Measurements from ENCODE around the gene NUP188. TPM values are rescaled to one million over a fixed set of nuclear protein-coding genes. Genes with fewer than 3 reads are reported as not detected.
A peak's percentile ranks its signal among the peaks of the same experiment; 100 is the strongest.

Gene NUP188
- total RNA-seq, 1 donor from 2014 or later, result 47.6 TPM

- peak; percentile 37 for DNase-seq
Observed at GRCh38 chr9:129007035-129007765, 59.7 kb downstream of the NUP188 start.

- no peak for DNase-seq
Observed at GRCh38 chr9:129007766-129008468, 60.4 kb downstream of the NUP188 start.

GRCh38 chr9:129008469-129008965 is 61.0 kb downstream of the NUP188 start:
- DNase-seq, result no peak

GRCh38 chr9:129008986-129009583 is 61.6 kb downstream of the NUP188 start:
- no peak for DNase-seq

- no peak for DNase-seq
Observed at GRCh38 chr9:129009584-129010141, 62.2 kb downstream of the NUP188 start.

GRCh38 chr9:129010267-129010975 is 62.9 kb downstream of the NUP188 start:
- DNase-seq, result no peak

- DNase-seq, result no peak
Observed at GRCh38 chr9:129011170-129011569, 63.7 kb downstream of the NUP188 start.

GRCh38 chr9:129011761-129012181 is 64.3 kb downstream of the NUP188 start:
- peak; percentile 50 for DNase-seq

GRCh38 chr9:129012343-129012742 is 64.8 kb downstream of the NUP188 start:
- no peak for DNase-seq

GRCh38 chr9:129012893-129013448 is 65.5 kb downstream of the NUP188 start:
- no peak for DNase-seq

GRCh38 chr9:129013674-129014073 is 66.2 kb downstream of the NUP188 start:
- no peak for DNase-seq

GRCh38 chr9:129014124-129014523 is 66.6 kb downstream of the NUP188 start:
- DNase-seq, result no peak

GRCh38 chr9:129014608-129015007 is 67.1 kb downstream of the NUP188 start:
- no peak for DNase-seq

GRCh38 chr9:129021091-129021490 is 73.6 kb downstream of the NUP188 start:
- DNase-seq, result no peak

- DNase-seq, result no peak
Observed at GRCh38 chr9:129022037-129022436, 74.5 kb downstream of the NUP188 start.

- DNase-seq, result peak; percentile 94
Observed at GRCh38 chr9:129023036-129023907, 75.8 kb downstream of the NUP188 start.

GRCh38 chr9:129023908-129024233 is 76.4 kb downstream of the NUP188 start:
- DNase-seq, result no peak

GRCh38 chr9:129026442-129027223 is 79.1 kb downstream of the NUP188 start:
- peak; percentile 76 for DNase-seq

- DNase-seq, result no peak
Observed at GRCh38 chr9:129027224-129027684, 79.8 kb downstream of the NUP188 start.

- peak; percentile 40 for DNase-seq
Observed at GRCh38 chr9:129027685-129028191, 80.2 kb downstream of the NUP188 start.

All from tongue (tissue), 2 donors.